Peyer's patch (tissue), 4 donors: ENCODE results near the gene ACAD8.

Experiments used
- POLR2A ChIP-seq, 2 donors: fragments of 450-650 bp; IDR thresholded peaks; one replicate each; pipeline ENCODE4 v1.5.1; 2017; ENCODE audit warnings: antibody characterized with exemption in 2 of 2, mild to moderate bottlenecking in 2 of 2, moderate library complexity in 2 of 2
- TF ChIP-seq, protein P1 (sequence below), 6 experiments: fragments of 450-650 bp in 4 of 6; fragments of 200-600 bp in 2 of 6; sonication (generic) in 1 of 6; IDR thresholded peaks; one replicate each; pipeline ENCODE4 v1.5.1; 2017 to 2019; ENCODE audit warnings: antibody characterized with exemption in 6 of 6, mild to moderate bottlenecking in 3 of 6, moderate library complexity in 1 of 6

DNA sequence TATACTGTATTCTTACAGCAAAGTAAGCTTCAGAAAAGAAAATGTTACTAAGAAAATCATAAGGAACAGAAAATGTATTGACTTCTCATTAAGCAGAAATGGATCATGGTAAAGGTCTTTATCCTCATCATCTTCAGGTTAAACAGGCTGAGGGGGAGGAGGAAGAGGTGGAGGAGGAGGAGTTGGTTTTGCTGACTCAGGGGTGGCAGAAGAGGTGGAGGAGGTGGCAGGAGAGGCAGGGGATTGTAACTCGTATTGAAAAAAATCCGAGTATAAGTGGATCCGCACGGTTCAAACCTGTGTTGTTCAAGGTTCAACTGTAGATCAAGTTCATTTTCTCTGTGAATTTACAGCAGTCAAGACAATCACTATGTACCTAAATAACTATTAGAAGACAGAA, 35.8 kb downstream of the ACAD8 start:
- TF ChIP-seq, protein P1, sequence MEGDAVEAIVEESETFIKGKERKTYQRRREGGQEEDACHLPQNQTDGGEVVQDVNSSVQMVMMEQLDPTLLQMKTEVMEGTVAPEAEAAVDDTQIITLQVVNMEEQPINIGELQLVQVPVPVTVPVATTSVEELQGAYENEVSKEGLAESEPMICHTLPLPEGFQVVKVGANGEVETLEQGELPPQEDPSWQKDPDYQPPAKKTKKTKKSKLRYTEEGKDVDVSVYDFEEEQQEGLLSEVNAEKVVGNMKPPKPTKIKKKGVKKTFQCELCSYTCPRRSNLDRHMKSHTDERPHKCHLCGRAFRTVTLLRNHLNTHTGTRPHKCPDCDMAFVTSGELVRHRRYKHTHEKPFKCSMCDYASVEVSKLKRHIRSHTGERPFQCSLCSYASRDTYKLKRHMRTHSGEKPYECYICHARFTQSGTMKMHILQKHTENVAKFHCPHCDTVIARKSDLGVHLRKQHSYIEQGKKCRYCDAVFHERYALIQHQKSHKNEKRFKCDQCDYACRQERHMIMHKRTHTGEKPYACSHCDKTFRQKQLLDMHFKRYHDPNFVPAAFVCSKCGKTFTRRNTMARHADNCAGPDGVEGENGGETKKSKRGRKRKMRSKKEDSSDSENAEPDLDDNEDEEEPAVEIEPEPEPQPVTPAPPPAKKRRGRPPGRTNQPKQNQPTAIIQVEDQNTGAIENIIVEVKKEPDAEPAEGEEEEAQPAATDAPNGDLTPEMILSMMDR (IDR thresholded peaks at IDR 0.05) = no peak
- TF ChIP-seq POLR2A (IDR thresholded peaks at IDR 0.05) = no peak
